Stimulated activated CD4-positive, alpha-beta T cell treated with anti-CD3 and anti-CD28 coated beads, Interleukin-4, amount 100 ng/mL, for 4 hours (primary cell): ENCODE data around the gene PYROXD2.
"Not testable (repeated sequence)": the region's sequence is repeated elsewhere in the genome, so short reads cannot be mapped to it uniquely, and the experiment has no call there.

Experiments used
- DNase-seq, 2 experiments: peaks; one replicate each; pipeline ENCODE4 v3.0.0-alpha.2; 2020

The PYROXD2 gene

DNA sequence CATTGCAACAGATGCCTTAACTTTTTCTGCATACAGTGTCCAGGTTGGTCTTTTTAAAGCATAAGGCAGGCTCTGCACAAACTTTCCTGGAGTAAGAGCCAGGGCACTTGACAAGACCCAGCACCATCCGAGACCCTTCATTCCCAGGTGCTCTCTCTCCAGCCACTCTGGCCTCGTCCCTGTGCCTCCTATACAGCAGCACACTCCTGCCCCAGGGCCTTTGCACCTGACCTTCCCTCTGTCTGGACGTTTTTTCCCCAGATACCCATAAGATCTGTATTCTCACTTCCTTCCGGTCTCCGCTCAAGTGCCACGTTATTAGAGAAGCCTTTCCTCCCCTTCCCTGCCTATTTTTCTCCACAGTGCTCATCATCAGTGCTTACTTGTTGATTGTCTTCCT lies 25.6 kb downstream of the PYROXD2 start:
- no peak for DNase-seq

GRCh38 chr10:98388101-98388655 lies 26.8 kb downstream of the PYROXD2 start:
- no peak for DNase-seq

DNA sequence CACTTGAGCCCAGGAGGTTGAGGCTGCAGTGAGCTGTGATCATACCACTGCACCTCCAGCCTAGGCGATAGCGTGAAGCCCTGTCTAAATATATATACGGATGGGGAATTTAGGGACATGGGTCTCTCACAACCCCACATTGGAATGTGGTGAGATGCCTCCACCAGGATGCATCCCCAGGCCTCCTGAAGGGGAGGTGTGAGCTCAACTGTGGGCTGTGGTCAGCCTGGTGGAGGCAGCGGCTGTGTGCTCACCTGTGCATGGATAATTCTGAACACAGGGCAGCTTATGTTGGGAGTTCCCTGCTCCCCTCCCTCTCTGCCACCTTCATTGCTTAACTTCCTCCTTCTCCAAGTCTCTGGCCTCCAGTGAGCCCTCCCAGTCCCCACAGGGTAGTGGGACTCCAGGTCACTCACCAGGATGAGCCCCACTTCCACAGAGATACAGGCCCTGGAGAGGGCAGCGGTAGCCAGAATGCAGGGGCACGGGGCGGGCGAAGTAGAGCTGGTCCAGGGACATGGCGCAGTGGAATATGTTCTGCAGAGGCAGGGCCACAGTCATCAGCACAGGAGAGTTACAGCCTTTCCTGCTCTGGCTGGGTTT lies 30.4 kb downstream of the PYROXD2 start:
- no peak for DNase-seq

GRCh38 chr10:98383869-98384268 lies 31.1 kb downstream of the PYROXD2 start:
- no peak for DNase-seq

GRCh38 chr10:98383134-98383667 lies 31.8 kb downstream of the PYROXD2 start:
- not testable (repeated sequence) for DNase-seq

- DNase-seq: no peak
Measured at GRCh38 chr10:98382691-98383101, 32.3 kb downstream of the PYROXD2 start.

DNA sequence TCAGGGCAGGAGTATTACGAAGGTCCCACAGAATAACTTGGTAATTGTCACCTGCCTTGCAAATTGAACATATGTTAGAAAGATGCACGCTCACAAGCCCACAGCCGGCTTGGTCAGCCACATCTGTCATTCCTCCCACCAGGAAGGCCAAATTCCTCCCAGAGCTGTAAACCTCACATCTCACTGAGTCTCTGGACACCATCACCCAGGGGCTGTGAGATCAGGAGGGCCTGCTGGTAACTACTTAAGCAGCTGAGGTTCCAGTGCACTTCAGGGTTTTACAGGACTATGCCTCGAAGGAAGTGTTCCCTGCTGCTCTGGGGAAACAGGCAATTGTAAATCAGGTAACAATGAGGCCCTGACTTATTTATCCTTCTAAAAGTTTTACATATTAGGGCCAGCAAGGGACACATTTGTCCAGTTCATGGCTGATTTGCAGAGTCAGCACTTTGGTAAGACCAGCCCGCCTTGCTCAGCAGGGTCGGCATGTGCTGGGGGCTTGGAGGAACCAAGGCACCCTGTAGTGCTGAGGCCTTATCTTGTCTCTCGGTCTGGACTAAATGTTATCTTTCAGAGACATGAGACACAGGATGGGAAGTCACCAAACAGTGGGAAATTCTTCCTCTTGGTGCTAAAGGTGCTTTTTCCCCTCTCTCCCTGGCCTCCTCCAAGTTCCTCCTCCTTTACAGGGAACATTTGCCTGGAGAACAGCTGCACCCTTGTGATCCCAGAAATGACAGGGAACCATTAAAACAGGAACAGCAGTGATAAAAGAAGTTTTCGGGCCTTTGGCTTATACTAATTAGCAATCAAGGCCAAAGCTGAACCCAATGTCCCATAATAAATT lies 34.3 kb downstream of the PYROXD2 start:
- no peak for DNase-seq

DNA sequence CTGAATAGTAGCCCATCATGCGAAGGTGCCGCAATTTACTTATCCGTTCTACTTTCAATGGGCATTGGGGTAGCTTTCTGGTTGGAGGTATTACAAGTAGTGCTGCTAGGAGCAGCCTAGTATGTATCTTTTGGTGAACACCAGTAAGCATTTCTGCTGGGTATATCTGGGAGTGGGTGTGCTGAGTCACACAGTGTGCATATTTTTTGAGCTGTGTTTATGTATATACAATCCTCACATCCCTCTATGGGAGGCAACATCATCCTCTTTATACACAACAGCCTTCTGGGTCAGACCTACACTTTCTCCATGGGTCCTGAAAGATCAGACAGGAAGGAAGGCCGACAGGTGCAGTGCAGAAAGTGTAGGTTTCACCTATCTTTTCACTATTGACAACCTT lies 36.3 kb downstream of the PYROXD2 start:
- no peak for DNase-seq

DNA sequence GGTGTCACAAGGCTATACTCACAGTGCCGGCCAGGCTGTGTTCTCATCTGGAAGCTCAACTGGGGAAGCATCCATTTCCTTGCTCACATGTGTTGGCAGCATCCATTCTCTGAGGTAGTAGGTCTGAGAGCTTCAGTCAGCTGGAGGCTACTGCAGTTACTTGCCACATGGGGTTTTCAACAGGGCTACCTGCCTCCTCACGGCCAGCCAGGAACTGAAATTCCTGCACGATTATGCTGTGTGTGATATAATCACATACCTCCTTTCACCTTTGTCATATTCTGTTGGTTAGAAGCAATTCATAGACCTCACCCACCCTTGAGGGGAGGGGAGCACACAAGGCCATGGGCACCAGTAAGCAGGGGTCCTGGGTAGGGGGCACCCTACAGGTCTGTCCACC lies 37.4 kb downstream of the PYROXD2 start:
- DNase-seq: no peak

DNA sequence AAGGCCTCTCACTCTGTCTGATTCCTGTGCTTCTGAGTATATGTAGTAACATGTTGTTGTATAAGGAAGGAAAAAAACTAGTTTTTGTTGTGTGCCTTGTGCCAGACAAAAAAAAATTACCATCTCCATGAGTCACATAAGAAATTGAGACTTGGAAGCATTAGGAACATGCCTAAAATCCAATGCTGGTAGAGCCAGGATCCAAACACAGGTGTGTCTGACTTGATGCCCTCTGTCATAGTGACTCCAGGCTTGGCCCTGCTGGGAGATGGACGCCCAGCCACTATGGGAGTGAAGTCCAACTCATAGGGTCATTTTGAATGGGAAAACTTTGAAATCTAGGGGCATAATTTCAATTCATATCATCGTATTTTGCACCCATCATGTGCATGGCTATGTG lies 38.0 kb downstream of the PYROXD2 start:
- DNase-seq: no peak

GRCh38 chr10:98376485-98376884 lies 38.5 kb downstream of the PYROXD2 start:
- no peak for DNase-seq

GRCh38 chr10:98374217-98374985 lies 40.6 kb downstream of the PYROXD2 start:
- no peak for DNase-seq

- DNase-seq: no peak
Measured at GRCh38 chr10:98373260-98374040, 41.5 kb downstream of the PYROXD2 start.

DNA sequence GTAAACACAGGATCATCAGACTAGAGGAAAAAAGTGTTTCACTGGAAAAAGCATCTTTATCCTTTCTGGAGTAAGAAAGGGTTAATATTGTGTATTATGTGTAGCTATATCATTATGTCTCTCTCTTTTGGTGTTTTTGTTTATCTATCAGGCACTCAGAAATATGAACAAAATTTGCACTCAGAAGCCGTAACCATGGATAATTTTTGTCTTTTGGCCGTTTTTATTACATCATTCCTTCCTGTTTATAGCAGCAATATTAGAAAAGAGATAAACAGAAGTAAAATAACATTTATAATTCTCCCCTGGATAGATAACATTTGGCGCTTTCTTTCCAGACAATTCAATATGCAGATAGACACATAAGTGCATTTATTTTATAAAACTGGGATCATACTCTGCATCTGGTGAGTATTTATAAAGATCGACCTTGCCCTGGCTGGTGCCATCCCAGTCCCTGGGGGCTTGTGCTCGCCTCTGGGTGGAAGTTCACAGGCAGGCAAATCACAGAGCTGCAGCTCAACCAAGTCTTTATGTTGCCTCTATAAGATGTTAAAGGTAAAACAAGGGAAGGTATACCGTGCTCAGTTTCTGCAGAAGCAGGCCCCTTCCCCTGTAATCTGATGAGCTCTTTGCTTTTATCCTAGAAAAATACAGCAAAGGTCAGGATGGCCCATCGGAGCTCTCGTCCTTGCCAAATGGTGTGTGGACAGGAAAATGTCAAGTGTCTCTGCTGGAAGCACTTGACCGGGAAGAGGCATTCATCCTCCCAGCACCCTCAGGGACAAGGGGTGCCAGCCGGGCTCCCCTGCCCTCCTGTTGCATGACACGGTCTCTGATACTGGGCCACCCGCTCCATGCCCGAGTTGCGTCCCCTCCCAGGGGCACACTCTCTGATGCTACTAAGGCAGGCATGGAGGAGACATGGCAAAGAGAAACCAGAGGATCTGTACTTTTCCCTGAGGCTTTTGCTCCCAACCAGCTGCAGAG lies 43.9 kb downstream of the PYROXD2 start:
- DNase-seq: no peak

GRCh38 chr10:98369801-98370200 lies 45.2 kb downstream of the PYROXD2 start:
- no peak for DNase-seq

- no peak for DNase-seq
Measured at GRCh38 chr10:98368644-98369043, 46.3 kb downstream of the PYROXD2 start.

GRCh38 chr10:98367604-98368451 lies 47.2 kb downstream of the PYROXD2 start:
- DNase-seq: no peak

DNA sequence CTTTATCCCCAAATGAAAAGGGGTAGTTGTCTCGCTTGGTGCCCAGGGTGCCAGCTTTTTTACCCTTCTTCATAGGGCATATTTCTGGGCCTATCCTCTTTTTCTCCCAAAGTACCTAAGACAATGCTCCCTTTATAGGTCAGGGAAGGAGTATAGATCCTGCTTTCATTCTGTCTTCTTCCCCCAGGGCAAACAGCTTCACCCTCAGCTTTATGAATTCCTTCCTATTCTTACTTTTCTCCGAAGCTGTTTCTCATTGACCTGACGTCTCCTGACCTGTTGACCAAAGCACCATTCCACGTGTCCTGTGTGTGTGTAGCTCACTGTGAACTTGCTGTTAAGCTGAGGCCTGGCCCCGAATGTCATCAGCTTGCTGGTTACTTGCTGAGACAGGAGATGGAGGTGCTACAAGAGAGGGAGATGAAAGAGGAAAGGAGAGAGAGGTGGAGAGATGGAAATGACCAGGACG lies 48.9 kb downstream of the PYROXD2 start:
- no peak for DNase-seq

GRCh38 chr10:98365406-98366061 lies 49.4 kb downstream of the PYROXD2 start:
- no peak for DNase-seq
